Tibial nerve (tissue), 3 donors: ENCODE data around the gene CPNE2.

Experiments
- POLR2A ChIP-seq, 2 donors: fragments of 450-650 bp; IDR thresholded peaks; one replicate each; pipeline ENCODE4 v1.6.1; 2017; ENCODE audit warnings: antibody characterized with exemption in 2 of 2, mild to moderate bottlenecking in 2 of 2, moderate library complexity in 2 of 2
- TF ChIP-seq, protein P1 (sequence below), 5 experiments: fragments of 200-600 bp in 3 of 5; fragments of 450-650 bp in 2 of 5; sonication (generic) in 3 of 5; IDR thresholded peaks; one replicate each; pipeline ENCODE4 v1.5.1; 2016 to 2019; ENCODE audit warnings: antibody characterized with exemption in 5 of 5, mild to moderate bottlenecking in 3 of 5, moderate library complexity in 2 of 5

GRCh38 chr16:57152096-57153093 lies 60.0 kb downstream of the CPNE2 start:
- TF ChIP-seq, protein P1, sequence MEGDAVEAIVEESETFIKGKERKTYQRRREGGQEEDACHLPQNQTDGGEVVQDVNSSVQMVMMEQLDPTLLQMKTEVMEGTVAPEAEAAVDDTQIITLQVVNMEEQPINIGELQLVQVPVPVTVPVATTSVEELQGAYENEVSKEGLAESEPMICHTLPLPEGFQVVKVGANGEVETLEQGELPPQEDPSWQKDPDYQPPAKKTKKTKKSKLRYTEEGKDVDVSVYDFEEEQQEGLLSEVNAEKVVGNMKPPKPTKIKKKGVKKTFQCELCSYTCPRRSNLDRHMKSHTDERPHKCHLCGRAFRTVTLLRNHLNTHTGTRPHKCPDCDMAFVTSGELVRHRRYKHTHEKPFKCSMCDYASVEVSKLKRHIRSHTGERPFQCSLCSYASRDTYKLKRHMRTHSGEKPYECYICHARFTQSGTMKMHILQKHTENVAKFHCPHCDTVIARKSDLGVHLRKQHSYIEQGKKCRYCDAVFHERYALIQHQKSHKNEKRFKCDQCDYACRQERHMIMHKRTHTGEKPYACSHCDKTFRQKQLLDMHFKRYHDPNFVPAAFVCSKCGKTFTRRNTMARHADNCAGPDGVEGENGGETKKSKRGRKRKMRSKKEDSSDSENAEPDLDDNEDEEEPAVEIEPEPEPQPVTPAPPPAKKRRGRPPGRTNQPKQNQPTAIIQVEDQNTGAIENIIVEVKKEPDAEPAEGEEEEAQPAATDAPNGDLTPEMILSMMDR (IDR thresholded peaks at IDR 0.05) = no peak
- TF ChIP-seq POLR2A (IDR thresholded peaks at IDR 0.05) = no peak
